ENCODE results near the gene SENP8. TPM values are rescaled to one million over a fixed set of nuclear protein-coding genes. Genes with fewer than 3 reads are reported as not detected.

Gene SENP8
- polyA plus RNA-seq, 12 donors: 4.0 to 8.0 (median 5.4) TPM; not detected in 1

DNA sequence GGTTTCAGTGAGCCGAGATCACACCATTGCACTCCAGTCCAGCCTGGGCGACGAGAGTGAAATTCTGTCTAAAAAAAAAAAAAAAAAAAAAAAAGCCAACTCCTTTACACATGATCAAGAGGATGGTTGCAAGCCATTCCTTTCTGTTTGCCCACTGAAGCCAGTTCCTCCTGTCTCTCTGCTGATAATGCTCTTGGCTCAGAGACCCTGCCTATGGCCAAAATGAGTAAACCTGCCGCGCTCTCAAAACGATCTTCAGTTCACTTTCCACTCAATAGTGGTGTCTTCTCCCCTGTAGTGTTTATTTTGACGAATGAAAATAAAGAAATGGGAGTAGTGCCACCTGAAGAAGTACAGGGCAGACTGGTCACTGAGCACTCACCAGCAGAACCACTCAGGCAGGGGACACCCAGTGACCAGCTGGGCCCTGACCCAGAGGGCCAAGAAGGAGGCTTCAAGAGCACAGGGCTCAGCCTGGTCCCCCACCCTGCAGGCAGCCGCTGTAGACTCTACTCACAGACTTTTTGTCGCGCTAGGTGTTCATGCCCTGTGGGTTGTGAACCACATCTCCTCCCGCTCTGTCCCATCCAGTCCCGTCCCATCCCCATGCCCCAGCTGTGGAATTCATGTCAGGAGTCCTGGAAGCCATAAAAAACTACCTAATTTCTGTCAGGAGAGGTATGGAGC, 55.8 kb downstream of the SENP8 start:
- DNase-seq: no peak

DNA sequence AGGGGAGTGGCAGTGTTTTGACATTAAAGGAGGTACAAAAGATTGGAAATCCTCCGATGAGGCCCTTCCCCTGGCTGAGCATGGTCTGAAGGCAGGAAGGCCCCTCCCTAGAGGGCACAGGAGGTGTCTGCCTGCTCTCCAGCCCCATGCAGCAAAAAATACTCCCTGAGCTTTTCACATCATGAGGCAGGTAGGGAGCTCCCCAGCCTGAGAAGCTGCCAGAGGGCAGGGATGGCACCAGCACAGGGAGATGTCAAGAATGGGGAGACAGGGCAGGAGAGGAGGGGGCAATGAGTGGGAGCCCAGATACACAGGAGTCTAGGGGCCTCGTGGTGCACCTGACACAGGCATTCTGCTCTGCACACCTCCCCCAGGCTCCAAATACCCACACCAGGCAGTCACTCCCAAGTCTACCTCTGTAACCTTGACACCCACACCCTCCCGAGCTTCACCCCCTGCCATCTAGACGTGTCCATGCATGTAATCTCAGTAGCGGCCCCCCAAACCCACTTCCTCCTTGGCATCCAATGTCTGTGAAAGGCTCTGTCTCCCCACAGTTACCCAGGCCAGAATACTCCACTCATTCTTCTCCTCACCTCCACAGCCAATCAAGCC, 56.5 kb downstream of the SENP8 start:
- DNase-seq: no peak

DNA sequence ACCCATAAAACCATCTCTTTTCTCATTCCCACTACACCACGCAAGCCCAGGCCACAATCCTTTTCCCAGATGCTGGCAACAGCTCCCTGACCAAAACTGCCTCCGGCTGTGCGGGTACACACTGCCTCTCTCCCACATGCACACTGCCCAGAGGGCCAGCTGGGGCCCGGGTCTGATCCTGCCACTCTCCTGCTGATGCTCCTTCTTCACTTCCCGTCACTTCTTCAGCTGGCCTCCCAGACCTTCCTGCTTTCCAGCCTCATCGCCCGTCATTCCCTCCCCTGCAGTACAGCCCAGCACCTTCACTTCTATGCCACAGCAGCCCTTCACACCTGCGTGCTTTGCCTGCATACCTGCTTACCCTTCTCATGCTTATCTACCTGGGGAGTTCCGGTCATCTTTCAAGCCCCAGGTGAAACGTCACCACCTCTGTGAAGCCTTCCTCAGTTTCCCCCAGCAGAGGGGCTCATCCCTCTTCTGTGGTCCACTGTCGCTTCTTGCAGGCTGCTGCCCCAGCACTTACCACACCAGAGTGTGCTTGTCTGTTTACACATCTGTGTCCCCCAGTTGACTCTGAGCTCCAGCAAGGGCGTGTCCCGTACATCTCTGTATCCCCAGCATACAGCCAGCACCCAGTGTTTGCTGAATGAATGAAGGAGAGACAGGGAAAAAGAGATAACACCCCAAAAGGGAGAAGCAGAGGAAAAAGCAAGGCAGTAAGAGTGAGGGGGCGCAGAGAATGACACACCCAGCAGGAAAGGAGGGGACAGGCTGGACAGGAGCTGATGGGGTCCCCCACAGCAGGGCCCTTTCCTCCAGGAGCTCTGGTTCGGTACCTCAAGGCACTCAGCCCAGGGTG, 57.2 kb downstream of the SENP8 start:
- DNase-seq: no peak

DNA sequence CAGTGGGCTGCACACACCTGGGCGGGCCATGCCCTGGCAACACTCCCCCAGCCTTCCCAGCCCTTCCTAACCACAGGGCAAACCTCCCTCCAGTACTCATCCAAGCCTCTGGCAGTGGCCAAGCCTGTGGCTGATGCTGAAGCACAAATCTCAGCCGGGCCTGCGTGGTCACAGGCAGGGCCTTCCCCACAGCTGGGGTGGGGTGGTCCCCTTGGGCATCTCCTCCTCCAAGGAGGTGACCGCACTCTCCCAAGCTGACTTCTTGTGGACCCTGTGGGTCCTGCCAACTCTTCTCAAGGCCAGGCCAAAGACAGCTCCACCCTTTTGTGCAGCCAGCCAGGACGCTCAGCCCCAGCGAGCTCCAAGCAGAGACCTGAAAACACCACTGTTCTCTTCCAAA, 58.0 kb downstream of the SENP8 start:
- no peak for DNase-seq

DNA sequence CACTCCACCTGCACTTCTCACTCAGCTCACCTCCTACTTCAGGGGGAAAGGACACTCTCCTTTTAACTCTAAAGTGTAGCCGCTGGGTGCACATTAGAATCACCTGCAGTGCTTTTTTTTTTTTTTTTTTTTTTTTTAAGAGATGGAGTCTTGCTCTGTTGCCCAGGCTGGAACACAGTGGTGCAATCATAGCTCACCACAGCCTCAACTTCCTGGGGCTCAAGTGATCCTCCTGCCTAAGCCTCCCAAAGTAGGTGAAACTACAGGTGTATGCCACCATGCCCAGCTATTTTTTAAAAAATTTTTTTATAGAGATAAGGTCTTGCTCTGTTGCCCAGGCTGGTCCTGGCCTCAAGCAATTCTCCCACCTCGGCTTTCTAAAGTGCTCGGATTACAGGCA, 58.5 kb downstream of the SENP8 start:
- DNase-seq: no peak

DNA sequence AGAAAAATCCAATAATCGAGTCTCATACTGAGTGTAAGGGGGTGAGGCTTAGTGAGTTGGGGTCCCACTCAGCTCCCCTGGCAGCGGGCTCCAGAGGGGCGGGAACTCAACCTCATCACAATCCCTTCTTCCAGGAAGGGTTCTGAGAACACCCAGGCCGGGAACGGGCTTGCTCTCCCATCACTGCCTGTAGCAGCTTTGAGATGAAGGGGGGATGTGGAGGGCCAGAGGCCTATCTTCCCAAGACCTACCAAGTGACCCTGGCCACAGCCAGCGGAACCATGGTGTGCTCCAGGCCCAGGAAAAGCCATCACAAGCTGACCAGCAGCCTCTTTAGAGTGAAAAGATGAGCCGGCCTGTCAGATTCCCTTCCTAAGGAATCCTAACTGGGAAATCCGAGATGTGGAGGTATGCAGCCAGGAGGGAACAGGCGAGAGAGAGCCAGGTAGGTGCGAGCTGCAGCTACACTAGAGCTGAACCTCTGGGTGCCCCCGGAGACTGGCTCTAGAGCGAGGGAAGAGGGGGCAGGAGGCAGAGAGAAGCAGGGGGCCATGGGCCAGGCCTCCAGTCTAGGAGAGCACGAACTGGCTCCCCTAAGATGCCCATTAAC, 60.9 kb downstream of the SENP8 start:
- DNase-seq: no peak

DNA sequence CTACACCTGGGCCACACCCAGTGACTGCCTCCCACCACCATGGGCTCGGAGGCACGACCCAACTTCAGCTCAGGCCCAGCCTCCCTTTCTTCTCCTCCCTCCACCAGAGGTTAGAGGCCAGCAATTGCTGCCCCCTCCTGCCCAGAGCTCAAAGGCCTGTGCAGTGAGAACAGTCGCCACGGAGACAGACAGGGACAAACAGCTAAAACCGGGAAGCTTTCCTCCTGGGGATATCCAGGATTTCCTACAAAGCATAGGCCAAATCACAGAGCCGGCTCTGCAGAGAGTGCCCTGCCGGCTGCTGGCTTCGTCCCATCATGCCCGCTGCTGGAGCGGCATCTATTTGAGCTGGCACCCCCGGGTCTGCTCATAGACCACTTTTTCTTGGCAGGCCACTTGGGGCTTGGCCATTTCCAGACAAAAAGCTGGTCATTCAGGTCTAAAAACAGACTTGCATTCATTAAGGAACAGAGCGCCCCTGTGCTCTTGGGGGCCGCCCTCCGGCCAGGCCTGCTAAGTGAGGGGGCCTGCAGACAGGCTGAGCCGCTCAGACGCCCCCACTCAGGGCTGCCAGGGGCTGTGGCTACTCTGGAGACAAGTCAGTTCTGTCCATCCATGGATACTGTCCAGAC, 61.9 kb downstream of the SENP8 start:
- no peak for DNase-seq

DNA sequence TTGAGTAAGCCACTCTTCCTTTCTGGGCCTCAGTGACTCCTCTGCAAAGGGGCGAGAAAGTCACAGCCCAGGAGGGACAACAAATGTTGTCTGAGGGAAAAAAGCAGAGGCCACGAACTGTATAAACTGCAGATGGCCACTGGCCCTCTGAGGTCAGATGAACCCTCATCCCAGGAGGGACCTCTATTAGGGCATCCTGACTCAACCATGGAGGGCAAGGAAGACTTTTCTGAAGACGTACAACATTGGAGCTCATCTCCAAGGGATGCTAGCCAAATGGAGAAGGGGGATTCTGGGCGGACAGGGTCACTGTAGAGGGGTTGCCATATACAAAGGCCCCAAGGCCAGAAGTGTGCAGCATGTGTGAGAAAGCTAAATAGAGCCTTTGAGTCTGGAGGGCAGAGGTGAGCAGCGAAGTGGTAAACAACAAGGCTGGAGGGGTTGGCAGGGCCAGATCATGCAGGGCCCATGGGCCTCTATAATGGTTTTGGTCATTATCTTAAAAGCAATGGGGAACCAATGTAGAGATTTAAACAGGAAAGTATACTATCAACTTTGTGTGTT, 62.6 kb downstream of the SENP8 start:
- DNase-seq: no peak

DNA sequence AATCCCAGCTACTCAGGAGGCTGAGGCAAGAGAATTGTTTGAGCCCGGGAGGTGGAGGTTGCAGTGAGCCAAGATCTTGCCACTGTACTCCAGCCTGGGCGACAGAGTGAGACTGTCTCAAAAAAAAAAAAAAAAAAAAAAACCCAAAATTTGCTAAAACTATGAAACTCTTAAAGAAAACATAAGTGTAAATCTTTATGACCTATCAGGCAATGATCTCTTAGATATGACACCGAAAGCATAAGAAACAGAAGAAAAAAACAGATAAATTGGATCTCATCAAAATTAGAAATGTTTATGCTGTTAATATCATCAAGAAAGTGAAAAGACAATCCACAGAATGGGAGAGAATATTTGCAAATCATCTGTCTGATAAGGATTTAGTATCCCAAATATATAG, 64.0 kb downstream of the SENP8 start:
- no peak for DNase-seq

DNA sequence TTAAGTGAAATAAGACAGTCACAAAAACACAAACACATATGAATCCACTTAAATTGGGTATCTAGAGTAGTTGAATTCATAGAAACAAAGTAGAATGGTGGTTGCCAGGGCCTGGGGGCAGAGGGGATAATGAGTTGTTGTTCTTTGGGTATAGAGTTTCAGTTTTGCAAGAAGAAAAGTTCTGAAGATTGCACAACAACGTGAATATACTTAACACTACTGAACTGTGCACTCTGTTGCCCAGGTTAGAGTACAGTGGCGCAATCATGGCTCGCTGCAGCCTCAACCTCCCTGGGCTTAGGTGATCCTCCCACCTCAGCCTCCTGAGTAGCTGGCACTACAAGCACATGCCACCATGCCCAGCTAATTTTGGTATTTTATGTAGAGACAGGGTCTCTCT, 64.5 kb downstream of the SENP8 start:
- no peak for DNase-seq

DNA sequence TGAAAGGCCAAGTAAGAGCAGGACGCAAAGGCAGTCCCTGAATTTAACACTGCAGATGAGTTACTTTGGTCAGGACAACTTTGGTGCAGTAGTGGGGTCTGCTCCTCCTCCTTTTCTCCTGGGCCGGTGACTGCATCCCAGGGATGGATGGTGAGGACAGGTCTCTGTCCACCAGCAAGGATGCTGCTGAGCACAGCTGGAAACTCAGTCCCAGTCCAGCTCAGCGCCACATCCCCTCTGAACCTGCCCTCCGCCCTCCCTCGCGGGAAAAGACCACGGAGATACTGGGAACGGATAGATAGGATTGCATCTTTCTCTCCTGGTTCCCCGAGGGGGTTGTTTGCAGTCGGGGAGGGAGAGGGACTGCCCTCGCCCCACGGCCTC, 65.6 kb downstream of the SENP8 start:
- no peak for DNase-seq

DNA sequence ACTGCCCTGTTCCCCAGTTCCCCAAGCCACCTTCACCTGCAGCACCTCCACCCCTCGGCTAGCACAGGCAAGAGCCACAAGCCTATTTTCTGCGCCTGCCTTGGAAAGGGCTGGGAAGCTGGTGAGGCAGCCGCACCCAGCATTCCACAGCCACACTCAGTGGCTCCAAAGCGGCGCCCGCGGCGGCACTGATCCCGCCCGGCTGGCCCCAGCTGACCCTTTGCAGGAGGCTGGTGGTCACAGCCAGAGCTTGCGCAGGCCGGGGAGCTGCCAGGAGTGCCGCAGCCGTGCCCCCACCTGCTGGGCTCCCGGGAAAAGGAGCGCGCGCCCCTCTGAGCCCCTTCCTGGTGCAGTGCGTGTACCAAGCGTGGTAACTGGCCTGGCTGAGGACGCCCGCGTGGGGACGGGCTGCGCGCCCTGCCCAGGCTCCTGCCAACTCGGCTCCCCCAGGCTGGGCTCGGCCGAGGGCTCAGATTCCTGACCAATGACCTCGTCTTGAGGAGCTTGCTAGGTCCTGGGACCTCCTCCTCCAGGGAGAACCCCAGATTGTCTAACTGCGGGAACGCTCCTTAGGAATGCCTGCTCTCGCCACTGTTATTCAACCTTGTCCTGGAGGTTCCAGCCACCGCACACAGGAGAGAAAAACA, 66.1 kb downstream of the SENP8 start:
- DNase-seq: no peak

DNA sequence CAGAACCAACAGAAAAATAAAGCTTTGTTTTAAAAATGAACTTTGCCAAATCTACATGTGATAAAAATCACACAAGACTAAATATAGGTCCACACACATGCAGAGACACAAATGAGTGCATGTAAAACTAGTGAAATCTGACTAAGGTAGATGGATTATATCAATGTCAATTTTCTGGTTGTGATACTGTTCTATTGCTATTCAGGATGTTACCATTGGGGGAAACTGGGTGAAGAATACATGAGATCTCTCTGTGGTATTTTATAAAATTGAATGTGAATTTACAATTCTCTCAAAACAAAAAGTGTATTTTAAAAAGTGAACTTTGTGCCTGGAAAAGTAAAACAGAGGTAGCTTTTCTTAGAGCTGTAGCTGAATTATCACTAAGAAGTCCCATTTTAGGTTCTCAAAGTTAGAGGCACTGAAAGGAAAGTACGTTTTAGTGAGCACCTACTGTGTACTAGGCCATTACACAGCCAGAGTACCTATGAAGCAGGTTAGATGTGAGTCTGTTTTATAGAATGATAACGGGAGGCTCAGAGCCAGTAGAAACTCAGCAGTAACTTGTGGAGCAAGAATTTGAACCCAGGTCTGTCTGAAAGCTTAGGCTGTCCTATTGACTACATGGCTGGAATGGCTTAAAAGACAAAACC, 71.2 kb downstream of the SENP8 start:
- no peak for DNase-seq

DNA sequence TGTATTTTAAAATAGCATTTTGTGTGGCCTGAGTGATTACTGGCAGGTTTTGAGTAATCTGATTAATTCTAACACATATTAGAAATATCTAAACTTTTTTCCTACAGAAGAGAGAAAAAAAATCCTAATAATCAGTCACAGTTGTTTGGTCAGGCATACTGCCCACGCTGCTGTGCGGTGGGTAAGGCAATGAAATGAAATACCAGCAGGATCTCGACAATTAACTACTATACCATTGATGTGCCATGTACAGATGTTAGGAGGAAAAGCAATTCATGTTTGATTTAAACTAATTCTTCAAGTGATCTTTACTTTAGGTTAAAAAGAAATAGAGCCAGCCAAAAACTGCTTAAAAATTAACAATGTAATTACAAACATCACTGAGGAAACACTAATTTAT, 74.2 kb downstream of the SENP8 start:
- no peak for DNase-seq

Other genes starting within 250 kb of the SENP8 start
- 100 to 1,000 TPM in 1 of 12 donors, 10 to 100 TPM in 11; 26.1 to 399 (median 30.5) TPM for gene MYO9A, start 253 bp upstream of the SENP8 start, polyA plus RNA-seq (ENCODE audit: insufficient read length in 12 of 12)
- 1 to 10 TPM in 9 of 12 donors, under 1 TPM in 2, not detected in 1; 0.83 to 3.6 (median 2.0) TPM for gene GRAMD2A, start 79.4 kb downstream of the SENP8 start, polyA plus RNA-seq (ENCODE audit: insufficient read length in 12 of 12)
- gene PKM, start 112.8 kb downstream of the SENP8 start, polyA plus RNA-seq (ENCODE audit: insufficient read length in 12 of 12): 100 to 1,000 TPM; 321 to 994 (median 713) TPM
- gene PARP6, start 154.2 kb downstream of the SENP8 start, polyA plus RNA-seq (ENCODE audit: insufficient read length in 12 of 12): 100 to 1,000 TPM in 2 of 12 donors, 10 to 100 TPM in 9, not detected in 1; 43.8 to 108 (median 62.3) TPM
- gene CELF6, start 201.8 kb downstream of the SENP8 start, polyA plus RNA-seq (ENCODE audit: insufficient read length in 12 of 12): 1 to 10 TPM in 9 of 12 donors, under 1 TPM in 1, not detected in 2; 0.86 to 3.0 (median 1.4) TPM

Measured in muscle of arm (tissue), 12 donors.